ENCODE data around the gene PRKG1. TPM values are rescaled to one million over a fixed set of nuclear protein-coding genes. Genes with fewer than 3 reads are reported as not detected.

Gene PRKG1
- total and polyA plus RNA-seq, 2 experiments from 2014 or later: 10.7 to 21.8 TPM

DNA sequence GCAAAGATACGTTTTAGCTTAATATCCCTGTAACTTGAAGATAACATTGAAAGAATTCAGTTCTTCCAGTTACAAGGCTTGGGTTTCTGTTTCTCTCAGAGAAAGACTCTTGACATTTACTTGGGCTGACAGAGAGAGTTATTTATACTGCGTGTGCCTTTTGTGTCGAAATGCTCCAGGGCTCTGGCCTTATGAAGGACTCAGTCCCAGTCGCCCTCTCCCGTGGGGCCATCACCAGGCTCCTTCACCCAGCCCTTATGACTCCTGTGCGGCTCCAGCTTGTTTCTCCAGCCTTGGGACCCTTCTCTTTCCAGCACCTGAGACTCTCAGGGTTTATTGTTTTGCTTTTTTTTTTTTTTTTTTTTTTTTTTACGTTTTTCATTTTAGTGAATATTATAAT is 997.5 kb downstream of the PRKG1 start:
- Histone ChIP-seq H3K4me1 (ENCODE audit: insufficient read depth) (no peaks in the 10 kb centered on the region), H3F3A (ENCODE audit: insufficient read depth) (no peaks in the 10 kb centered on the region), H4K20me1 (ENCODE audit: insufficient read depth) (no peaks in the 10 kb centered on the region), H3K9me3 (ENCODE audit: low read depth) (no peaks in the 10 kb centered on the region), H3K9me2 (ENCODE audit: insufficient read depth) (0 out of 2 replicates have a peak, but pooled peaks cover 3% of the 10 kb centered on the region), H3K4me3 (no peak overlapping the region), H3K27ac (no peak overlapping the region), H3K9ac (no peak overlapping the region), H3K27me3 (replicated peaks; ENCODE audit: insufficient read depth) (no peaks in the 10 kb centered on the region), H3K36me3 (ENCODE audit: low read depth) (no peaks in the 10 kb centered on the region; the same call in 1 of the 2 replicates), H3K4me2 (ENCODE audit: unreplicated experiment) (no peak overlapping the region), H2AFZ (no peak overlapping the region), H3K79me2 (ENCODE audit: insufficient read depth) (no peaks in the 10 kb centered on the region)
- 89 to 90% methylated on average over 6 to 7 of the region's 7 CpGs for WGBS, 2 experiments (ENCODE audit: low coverage in 1 of 2, low lambda C conversion rate in 2 of 2, missing lambda C conversion rate in 2 of 2)
- TF ChIP-seq EZH2phosphoT487 (IDR thresholded peaks at IDR 0.05; ENCODE audit: insufficient read depth, low read depth) (no peak), EZH2 (IDR thresholded peaks at IDR 0.05; ENCODE audit: insufficient read depth, poor library complexity, severe bottlenecking) (no peak)
- in situ Hi-C loops (cut with MboI): no loop called here
- no peak for DNase-seq

- Histone ChIP-seq H3K79me2 (ENCODE audit: insufficient read depth) (no peaks in the 10 kb centered on the region), H3K4me1 (ENCODE audit: insufficient read depth) (no peaks in the 10 kb centered on the region), H4K20me1 (ENCODE audit: insufficient read depth) (no peaks in the 10 kb centered on the region), H3F3A (ENCODE audit: insufficient read depth) (no peaks in the 10 kb centered on the region), H3K9me2 (ENCODE audit: insufficient read depth) (0 out of 2 replicates have a peak, but pooled peaks cover 3% of the 10 kb centered on the region), H3K9ac (no peak overlapping the region), H2AFZ (no peak overlapping the region), H3K36me3 (ENCODE audit: low read depth) (no peaks in the 10 kb centered on the region; the same call in 1 of the 2 replicates), H3K4me3 (no peak overlapping the region), H3K4me2 (ENCODE audit: unreplicated experiment) (no peak overlapping the region), H3K27ac (no peak overlapping the region), H3K27me3 (replicated peaks; ENCODE audit: insufficient read depth) (no peaks in the 10 kb centered on the region), H3K9me3 (ENCODE audit: low read depth) (no peaks in the 10 kb centered on the region)
- DNase-seq: no peak
- 66 to 75% methylated on average over 3 of the region's 3 CpGs for WGBS, 2 experiments (ENCODE audit: low coverage in 1 of 2, low lambda C conversion rate in 2 of 2, missing lambda C conversion rate in 2 of 2)
- in situ Hi-C loops (cut with MboI): no loop called here
- TF ChIP-seq EZH2 (IDR thresholded peaks at IDR 0.05; ENCODE audit: insufficient read depth, poor library complexity, severe bottlenecking): no peak
- no peak for TF ChIP-seq EZH2phosphoT487 (IDR thresholded peaks at IDR 0.05; ENCODE audit: insufficient read depth, low read depth)
Observed at GRCh38 chr10:52074505-52075026, 1000.3 kb downstream of the PRKG1 start.

DNA sequence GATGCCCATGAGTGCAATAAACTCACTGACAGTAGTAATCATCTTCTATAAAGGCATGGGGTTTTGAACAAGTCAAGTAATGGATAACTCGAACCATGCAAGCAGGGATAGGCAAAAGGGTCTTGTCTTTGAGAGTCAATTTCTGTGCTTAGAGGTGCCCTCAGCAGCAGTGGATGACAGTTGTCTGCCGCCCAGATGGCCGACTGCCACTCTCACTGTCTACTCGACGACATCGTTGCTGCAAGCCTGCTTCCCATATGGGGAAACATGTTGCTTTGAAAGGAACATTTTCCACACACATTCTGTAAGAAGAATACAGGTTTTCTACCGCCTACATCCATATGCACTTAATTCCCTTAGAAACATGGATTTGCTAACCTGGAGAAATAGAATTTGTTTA is 1003.5 kb downstream of the PRKG1 start:
- Histone ChIP-seq H3K9me3 (ENCODE audit: low read depth) (no peaks in the 10 kb centered on the region), H3K4me2 (ENCODE audit: unreplicated experiment) (no peak overlapping the region), H3K9ac (no peak overlapping the region), H3K27me3 (replicated peaks; ENCODE audit: insufficient read depth) (no peaks in the 10 kb centered on the region), H2AFZ (no peak overlapping the region), H3K27ac (no peak overlapping the region), H3K9me2 (ENCODE audit: insufficient read depth) (no peaks in the 10 kb centered on the region), H3K36me3 (ENCODE audit: low read depth) (no peaks in the 10 kb centered on the region; the same call in 1 of the 2 replicates), H4K20me1 (ENCODE audit: insufficient read depth) (no peaks in the 10 kb centered on the region), H3F3A (ENCODE audit: insufficient read depth) (no peaks in the 10 kb centered on the region), H3K4me1 (ENCODE audit: insufficient read depth) (no peaks in the 10 kb centered on the region), H3K79me2 (ENCODE audit: insufficient read depth) (no peaks in the 10 kb centered on the region), H3K4me3 (no peak overlapping the region)
- TF ChIP-seq EZH2 (IDR thresholded peaks at IDR 0.05; ENCODE audit: insufficient read depth, poor library complexity, severe bottlenecking): no peak
- TF ChIP-seq EZH2phosphoT487 (IDR thresholded peaks at IDR 0.05; ENCODE audit: insufficient read depth, low read depth): no peak
- in situ Hi-C loops (cut with MboI): no loop called here
- 51 to 57% methylated on average over 7 of the region's 7 CpGs for WGBS, 2 experiments (ENCODE audit: low coverage in 1 of 2, low lambda C conversion rate in 2 of 2, missing lambda C conversion rate in 2 of 2)
- DNase-seq: no peak

DNA sequence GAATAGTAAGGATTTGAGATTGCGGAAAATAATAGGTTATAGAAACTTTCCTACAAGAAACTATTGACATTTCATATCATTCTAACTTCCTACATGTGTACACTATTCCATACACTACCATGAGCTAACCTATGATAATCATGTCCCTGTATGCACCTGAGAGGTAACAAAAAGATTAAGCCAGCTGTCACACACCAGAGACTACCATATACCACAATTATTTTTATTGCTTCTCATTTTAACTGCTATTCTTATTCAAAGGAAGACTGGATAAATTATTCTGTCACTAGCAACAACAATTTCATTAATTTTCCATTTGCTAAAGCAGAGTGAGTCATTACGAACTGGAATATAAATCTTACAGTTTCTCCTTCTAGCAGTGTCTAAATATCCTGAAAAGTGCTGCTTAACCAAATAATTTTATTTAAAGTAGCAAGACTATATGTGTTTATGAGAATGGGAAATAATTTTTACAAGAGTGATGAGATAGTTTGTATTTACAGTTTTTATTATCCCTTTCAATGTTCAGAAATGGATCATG is 1004.2 kb downstream of the PRKG1 start:
- Histone ChIP-seq H3K79me2 (ENCODE audit: insufficient read depth) (no peaks in the 10 kb centered on the region), H3K27me3 (replicated peaks; ENCODE audit: insufficient read depth) (no peaks in the 10 kb centered on the region), H3F3A (ENCODE audit: insufficient read depth) (no peaks in the 10 kb centered on the region), H3K27ac (no peak overlapping the region), H3K4me3 (no peak overlapping the region), H3K9me2 (ENCODE audit: insufficient read depth) (no peaks in the 10 kb centered on the region), H3K9me3 (ENCODE audit: low read depth) (no peaks in the 10 kb centered on the region), H3K4me1 (ENCODE audit: insufficient read depth) (no peaks in the 10 kb centered on the region), H2AFZ (no peak overlapping the region), H3K36me3 (ENCODE audit: low read depth) (no peaks in the 10 kb centered on the region; the same call in 1 of the 2 replicates), H3K9ac (no peak overlapping the region), H4K20me1 (ENCODE audit: insufficient read depth) (no peaks in the 10 kb centered on the region), H3K4me2 (ENCODE audit: unreplicated experiment) (no peak overlapping the region)
- no peak for DNase-seq
- in situ Hi-C loops (cut with MboI): no loop called here
- WGBS, 2 experiments (ENCODE audit: low coverage in 1 of 2, low lambda C conversion rate in 2 of 2, missing lambda C conversion rate in 2 of 2): 90 to 96% methylated on average over 2 of the region's 2 CpGs
- TF ChIP-seq EZH2 (IDR thresholded peaks at IDR 0.05; ENCODE audit: insufficient read depth, poor library complexity, severe bottlenecking): no peak
- TF ChIP-seq EZH2phosphoT487 (IDR thresholded peaks at IDR 0.05; ENCODE audit: insufficient read depth, low read depth): no peak

Data from GM23248 (cell line).